ENCODE data around the gene ZDHHC13. TPM values are rescaled to one million over a fixed set of nuclear protein-coding genes. Genes with fewer than 3 reads are reported as not detected.

Gene ZDHHC13, protein sequence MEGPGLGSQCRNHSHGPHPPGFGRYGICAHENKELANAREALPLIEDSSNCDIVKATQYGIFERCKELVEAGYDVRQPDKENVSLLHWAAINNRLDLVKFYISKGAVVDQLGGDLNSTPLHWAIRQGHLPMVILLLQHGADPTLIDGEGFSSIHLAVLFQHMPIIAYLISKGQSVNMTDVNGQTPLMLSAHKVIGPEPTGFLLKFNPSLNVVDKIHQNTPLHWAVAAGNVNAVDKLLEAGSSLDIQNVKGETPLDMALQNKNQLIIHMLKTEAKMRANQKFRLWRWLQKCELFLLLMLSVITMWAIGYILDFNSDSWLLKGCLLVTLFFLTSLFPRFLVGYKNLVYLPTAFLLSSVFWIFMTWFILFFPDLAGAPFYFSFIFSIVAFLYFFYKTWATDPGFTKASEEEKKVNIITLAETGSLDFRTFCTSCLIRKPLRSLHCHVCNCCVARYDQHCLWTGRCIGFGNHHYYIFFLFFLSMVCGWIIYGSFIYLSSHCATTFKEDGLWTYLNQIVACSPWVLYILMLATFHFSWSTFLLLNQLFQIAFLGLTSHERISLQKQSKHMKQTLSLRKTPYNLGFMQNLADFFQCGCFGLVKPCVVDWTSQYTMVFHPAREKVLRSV
- total RNA-seq (2021) (19.4 to 23.6 TPM (median 20.9 TPM) in 3 replicates), Bru-seq, nascent RNA (percentile 89 among the genes with signal in this experiment)
- long read RNA-seq, experiment 1, transcript ZDHHC13-201 (16 exons, 2,283 nt) = minor isoform, 40 of 184 reads
- long read RNA-seq, experiment 1, transcript ZDHHC13-202 (17 exons, 2,445 nt) = major isoform, 96 of 184 reads
- long read RNA-seq, experiment 1, partial matches to known transcripts = 16 of 184 reads
- long read RNA-seq, experiment 1, other reads (novel, unspliced or antisense) = 32 of 184 reads
- long read RNA-seq, experiment 2, transcript ZDHHC13-202 (17 exons, 2,445 nt) = major isoform, 11 of 33 reads
- long read RNA-seq, experiment 2, partial matches to known transcripts = 13 of 33 reads
- long read RNA-seq, experiment 2, other reads (novel, unspliced or antisense) = 5 of 33 reads
- long read RNA-seq, experiment 3, transcript ZDHHC13-202 (17 exons, 2,445 nt) = major isoform, 45 of 88 reads
- long read RNA-seq, experiment 3, transcript ZDHHC13-201 (16 exons, 2,283 nt) = minor isoform, 26 of 88 reads
- long read RNA-seq, experiment 3, partial matches to known transcripts = 3 of 88 reads
- long read RNA-seq, experiment 3, other reads (novel, unspliced or antisense) = 14 of 88 reads

GRCh38 chr11:19116971-19117759 is at the start of gene ZDHHC13:
ZDHHC13 (plus strand) TSS chr11:19117168; CDS start chr11:19117250, 82 bp downstream.
- ChIA-PET POLR2A (interaction anchor here (0.8 kb wide), 1 partner anchor 597 kb away, joined by 3 read pairs; no protein-coding TSS in a partner anchor), CTCF (interaction anchor here (0.8 to 1.4 kb wide), 4 partner anchors 40 to 98 kb away, joined by 3 to 21 read pairs (median 8); no protein-coding TSS in a partner anchor)
- H3K4me3 Mint-ChIP-seq = peak within 1 kb of the TSS; percentile 84
- H3K27me3 Mint-ChIP-seq (ENCODE audit: low read depth) = peaks cover 3% of the 10 kb centered on the region; the same call in 1 of the 2 replicates
- H3K4me1 Mint-ChIP-seq = peaks cover 36% of the 10 kb centered on the region
- peaks cover 15% of the 10 kb centered on the region for H3K36me3 Mint-ChIP-seq
- H3K27ac Mint-ChIP-seq = peak within 1 kb of the TSS; percentile 63; the same call in 1 of the 2 replicates
- DNase-seq (ENCODE audit: low spot score) = peak; percentile 98
- no peaks in the 10 kb centered on the region for H3K9me3 Mint-ChIP-seq
- ATAC-seq = peak; percentile 96
- TF ChIP-seq CTCF (IDR thresholded peaks at IDR 0.05) (no peak), ZBTB21 (CRISPR knock-in tag; IDR thresholded peaks at IDR 0.05; ENCODE audit: borderline replicate concordance) (no peak), E2F5 (CRISPR knock-in tag; IDR thresholded peaks at IDR 0.05) (peak; percentile 83), GABPB1 (CRISPR knock-in tag; IDR thresholded peaks at IDR 0.05) (no peak), MLX (CRISPR knock-in tag; IDR thresholded peaks at IDR 0.05) (no peak), HMGA2 (CRISPR knock-in tag; IDR thresholded peaks at IDR 0.05) (no peak), TCF7 (CRISPR knock-in tag; IDR thresholded peaks at IDR 0.05; ENCODE audit: low read depth) (no peak), ETV6 (CRISPR knock-in tag; IDR thresholded peaks at IDR 0.05) (peak; percentile 22; the same call in 1 of the 2 replicates), FOXJ3 (CRISPR knock-in tag; IDR thresholded peaks at IDR 0.05; ENCODE audit: borderline replicate concordance) (no peak), ZNF219 (CRISPR knock-in tag; IDR thresholded peaks at IDR 0.05; ENCODE audit: borderline replicate concordance) (no peak), USF1 (CRISPR knock-in tag; IDR thresholded peaks at IDR 0.05) (0 out of 2 replicates have a peak, but pooled peaks have one; percentile 6), ATF1 (CRISPR knock-in tag; IDR thresholded peaks at IDR 0.05) (no peak), ZNF671 (CRISPR knock-in tag; IDR thresholded peaks at IDR 0.05) (no peak), NFYB (CRISPR knock-in tag; conservative IDR thresholded peaks at IDR 0.05; ENCODE audit: low read depth) (peak; percentile 82), FOXK1 (CRISPR knock-in tag; IDR thresholded peaks at IDR 0.05) (0 out of 2 replicates have a peak, but pooled peaks have one; percentile 36), GTF2I (CRISPR knock-in tag; conservative IDR thresholded peaks at IDR 0.05) (no peak), ZNF263 (CRISPR knock-in tag; IDR thresholded peaks at IDR 0.05; ENCODE audit: low read depth) (no peak)
- TF ChIP-seq, protein P1, sequence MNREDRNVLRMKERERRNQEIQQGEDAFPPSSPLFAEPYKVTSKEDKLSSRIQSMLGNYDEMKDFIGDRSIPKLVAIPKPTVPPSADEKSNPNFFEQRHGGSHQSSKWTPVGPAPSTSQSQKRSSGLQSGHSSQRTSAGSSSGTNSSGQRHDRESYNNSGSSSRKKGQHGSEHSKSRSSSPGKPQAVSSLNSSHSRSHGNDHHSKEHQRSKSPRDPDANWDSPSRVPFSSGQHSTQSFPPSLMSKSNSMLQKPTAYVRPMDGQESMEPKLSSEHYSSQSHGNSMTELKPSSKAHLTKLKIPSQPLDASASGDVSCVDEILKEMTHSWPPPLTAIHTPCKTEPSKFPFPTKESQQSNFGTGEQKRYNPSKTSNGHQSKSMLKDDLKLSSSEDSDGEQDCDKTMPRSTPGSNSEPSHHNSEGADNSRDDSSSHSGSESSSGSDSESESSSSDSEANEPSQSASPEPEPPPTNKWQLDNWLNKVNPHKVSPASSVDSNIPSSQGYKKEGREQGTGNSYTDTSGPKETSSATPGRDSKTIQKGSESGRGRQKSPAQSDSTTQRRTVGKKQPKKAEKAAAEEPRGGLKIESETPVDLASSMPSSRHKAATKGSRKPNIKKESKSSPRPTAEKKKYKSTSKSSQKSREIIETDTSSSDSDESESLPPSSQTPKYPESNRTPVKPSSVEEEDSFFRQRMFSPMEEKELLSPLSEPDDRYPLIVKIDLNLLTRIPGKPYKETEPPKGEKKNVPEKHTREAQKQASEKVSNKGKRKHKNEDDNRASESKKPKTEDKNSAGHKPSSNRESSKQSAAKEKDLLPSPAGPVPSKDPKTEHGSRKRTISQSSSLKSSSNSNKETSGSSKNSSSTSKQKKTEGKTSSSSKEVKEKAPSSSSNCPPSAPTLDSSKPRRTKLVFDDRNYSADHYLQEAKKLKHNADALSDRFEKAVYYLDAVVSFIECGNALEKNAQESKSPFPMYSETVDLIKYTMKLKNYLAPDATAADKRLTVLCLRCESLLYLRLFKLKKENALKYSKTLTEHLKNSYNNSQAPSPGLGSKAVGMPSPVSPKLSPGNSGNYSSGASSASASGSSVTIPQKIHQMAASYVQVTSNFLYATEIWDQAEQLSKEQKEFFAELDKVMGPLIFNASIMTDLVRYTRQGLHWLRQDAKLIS (CRISPR knock-in tag; IDR thresholded peaks at IDR 0.05; ENCODE audit: borderline replicate concordance) = no peak
- TF ChIP-seq, protein P2, sequence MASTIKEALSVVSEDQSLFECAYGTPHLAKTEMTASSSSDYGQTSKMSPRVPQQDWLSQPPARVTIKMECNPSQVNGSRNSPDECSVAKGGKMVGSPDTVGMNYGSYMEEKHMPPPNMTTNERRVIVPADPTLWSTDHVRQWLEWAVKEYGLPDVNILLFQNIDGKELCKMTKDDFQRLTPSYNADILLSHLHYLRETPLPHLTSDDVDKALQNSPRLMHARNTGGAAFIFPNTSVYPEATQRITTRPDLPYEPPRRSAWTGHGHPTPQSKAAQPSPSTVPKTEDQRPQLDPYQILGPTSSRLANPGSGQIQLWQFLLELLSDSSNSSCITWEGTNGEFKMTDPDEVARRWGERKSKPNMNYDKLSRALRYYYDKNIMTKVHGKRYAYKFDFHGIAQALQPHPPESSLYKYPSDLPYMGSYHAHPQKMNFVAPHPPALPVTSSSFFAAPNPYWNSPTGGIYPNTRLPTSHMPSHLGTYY (CRISPR knock-in tag; IDR thresholded peaks at IDR 0.05) = no peak
- TF ChIP-seq, protein P3, sequence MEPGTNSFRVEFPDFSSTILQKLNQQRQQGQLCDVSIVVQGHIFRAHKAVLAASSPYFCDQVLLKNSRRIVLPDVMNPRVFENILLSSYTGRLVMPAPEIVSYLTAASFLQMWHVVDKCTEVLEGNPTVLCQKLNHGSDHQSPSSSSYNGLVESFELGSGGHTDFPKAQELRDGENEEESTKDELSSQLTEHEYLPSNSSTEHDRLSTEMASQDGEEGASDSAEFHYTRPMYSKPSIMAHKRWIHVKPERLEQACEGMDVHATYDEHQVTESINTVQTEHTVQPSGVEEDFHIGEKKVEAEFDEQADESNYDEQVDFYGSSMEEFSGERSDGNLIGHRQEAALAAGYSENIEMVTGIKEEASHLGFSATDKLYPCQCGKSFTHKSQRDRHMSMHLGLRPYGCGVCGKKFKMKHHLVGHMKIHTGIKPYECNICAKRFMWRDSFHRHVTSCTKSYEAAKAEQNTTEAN (CRISPR knock-in tag; IDR thresholded peaks at IDR 0.05) = no peak

Measured in WTC11 (cell line).